GM10847 (cell line): ENCODE data around the gene REPIN1.

Source experiments
- POLR2A ChIP-seq: IDR thresholded peaks from 2 replicates; pipeline ENCODE4 v1.6.1; 2011; ENCODE audit not compliant: insufficient read length; ENCODE audit errors: extremely low read depth

REPIN1 gene

DNA sequence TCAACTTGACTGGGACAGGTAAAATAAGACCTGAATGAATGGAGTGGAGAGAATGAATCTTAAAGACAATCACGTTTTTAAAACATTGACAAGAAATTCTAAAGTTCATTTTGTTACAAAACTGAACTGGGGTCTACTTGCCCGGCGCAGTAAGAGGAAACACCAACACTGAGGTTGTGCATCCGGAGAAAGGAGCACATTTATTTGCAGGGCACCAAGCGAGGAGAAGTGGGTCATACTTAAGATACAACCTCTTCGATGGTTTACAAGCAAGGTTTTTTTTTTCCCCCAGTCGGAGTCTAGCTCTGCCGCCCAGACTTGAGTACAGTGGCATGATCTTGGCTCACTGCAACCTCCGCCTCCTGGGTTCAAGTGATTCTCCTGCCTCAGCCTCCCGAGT is 3.4 kb upstream of the REPIN1 start:
- no peak for TF ChIP-seq POLR2A

- TF ChIP-seq POLR2A = no peak
These were observed 2.8 kb upstream of the REPIN1 start for GRCh38 chr7:150365673-150366398.

DNA sequence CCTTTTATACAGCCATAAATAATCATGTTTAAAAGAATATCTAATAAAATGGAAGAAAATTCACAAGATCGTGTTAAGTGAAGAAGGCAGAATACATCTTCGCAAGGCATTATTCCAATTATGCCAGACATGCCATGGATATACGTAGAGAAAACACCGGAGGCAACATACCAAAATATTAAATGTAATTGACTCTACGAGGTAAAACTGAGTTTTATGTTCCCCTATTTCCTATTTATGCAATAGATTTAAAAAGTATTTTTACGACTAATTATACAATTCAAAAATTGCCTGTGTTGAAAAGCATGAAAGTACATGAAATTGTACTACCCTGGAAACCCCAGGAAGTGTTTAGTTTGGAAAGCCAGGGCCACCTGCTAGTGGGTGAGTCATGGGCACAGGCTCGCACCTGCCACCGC is 936 bp upstream of the REPIN1 start:
- TF ChIP-seq POLR2A = no peak

GRCh38 chr7:150368884-150369747 is 494 bp downstream of the REPIN1 start:
- peak; percentile 36 for TF ChIP-seq POLR2A

DNA sequence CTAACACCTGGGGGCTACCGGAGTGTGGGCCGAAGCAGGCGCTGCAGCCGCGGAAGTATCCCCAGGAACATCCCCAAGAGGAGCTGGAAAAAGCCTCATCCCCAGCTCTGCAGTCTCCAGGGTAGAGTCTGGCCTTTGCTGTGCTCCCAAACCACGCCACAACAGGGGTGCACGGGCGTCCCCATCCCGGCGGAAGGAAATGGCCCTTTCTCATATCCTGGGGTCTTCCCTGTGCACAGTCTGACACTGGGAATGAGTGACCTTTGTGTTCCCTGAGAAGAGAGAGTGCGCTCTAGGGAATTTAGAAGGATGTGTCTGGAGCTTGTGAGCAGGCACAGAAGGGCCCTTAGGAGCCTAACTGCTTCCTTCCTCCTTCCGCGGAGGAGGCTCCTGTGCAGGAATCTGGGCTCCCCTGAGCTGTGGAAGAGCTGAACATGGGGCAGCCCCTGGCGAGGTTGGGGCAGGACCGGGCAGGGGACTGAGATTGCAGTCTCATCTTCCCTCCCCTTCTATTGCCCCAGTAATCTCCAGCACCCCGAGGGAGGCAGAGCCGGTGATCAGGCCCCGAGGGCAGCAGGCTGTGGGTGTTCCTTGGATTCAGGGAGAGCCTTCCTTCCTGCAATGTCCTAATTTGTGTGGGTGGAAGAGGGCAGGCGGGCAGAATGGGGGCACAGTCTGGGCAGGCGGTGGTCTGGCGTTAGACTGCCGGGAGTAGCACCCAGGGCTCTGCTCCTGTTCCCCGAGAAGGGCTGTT is 1.3 kb downstream of the REPIN1 start:
- no peak for TF ChIP-seq POLR2A

- no peak for TF ChIP-seq POLR2A
These were observed 2.0 kb downstream of the REPIN1 start for GRCh38 chr7:150370612-150371071.

GRCh38 chr7:150371131-150371995 is 2.7 kb downstream of the REPIN1 start:
- no peak for TF ChIP-seq POLR2A

DNA sequence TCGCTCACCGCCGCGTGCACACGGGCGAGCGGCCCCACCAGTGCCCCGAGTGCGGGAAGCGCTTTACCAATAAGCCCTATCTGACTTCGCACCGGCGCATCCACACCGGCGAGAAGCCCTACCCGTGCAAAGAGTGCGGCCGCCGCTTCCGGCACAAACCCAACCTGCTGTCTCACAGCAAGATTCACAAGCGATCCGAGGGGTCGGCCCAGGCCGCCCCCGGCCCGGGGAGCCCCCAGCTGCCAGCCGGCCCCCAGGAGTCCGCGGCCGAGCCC is 3.3 kb downstream of the REPIN1 start:
- no peak for TF ChIP-seq POLR2A

- TF ChIP-seq POLR2A = no peak
These were observed 3.8 kb downstream of the REPIN1 start for GRCh38 chr7:150372271-150373048.

- no peak for TF ChIP-seq POLR2A
These were observed 4.6 kb downstream of the REPIN1 start for GRCh38 chr7:150373049-150373801.

GRCh38 chr7:150374026-150374425 is 5.4 kb downstream of the REPIN1 start:
- no peak for TF ChIP-seq POLR2A

DNA sequence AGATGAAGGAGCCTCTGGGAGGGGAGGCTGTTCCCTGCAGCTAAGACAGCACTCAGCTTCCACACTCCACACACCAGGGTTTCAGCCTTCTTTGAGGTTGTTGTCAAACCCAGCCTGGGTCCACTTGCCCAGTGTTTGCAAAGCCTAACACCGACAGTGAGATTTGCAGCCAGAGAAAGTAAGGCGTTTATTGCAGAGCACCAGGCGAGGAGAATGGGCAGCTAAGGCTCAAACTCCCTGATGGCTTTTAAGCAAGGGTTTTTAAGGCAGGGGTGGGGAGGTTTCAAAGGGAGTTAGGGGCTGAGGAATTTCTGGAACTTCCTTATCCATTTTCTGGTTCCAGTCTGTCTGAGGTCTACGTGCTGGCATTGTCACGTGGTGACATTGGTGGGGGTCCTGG is 5.8 kb downstream of the REPIN1 start:
- TF ChIP-seq POLR2A = no peak

DNA sequence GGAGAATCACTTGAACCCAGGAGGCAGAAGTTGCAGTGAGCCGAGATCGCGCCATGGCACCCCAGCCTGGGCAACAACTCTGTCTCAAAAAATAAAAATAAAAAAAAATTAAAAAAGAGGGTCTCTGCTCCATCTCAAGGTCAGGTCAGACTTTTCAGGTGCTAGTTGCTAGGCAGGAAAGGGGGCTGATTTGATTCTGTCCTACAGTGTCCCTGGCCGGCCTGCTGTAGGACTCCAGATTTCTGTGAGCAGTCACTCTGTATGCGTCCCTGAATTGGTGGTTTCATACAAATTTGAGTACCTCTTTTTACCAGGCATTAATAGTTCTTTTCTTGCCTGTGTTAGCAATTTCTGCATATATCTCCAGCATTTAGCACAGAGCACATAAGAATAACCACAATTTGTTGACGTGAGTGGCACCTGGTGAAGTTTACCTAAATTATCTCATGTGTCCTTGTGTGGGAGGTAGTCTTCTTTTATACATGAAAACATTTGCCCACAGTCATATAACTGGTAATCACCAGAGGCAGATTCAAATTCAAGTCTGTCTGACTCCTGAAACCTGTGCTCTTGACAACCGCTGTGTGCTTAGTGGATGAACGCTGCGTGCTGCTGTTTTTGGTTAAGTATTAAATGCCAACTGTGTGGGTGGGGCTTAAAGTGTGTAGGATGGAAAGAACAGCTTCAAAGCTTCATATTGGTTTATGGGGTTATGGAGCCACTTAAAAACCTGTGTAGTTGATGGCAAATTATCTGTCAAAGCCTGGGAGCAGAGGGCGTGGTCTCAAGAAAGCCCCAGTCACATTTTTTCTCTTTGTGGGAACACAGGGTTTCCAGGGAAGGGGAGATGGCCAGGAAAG is 7.3 kb downstream of the REPIN1 start:
- peak; percentile 15 for TF ChIP-seq POLR2A

DNA sequence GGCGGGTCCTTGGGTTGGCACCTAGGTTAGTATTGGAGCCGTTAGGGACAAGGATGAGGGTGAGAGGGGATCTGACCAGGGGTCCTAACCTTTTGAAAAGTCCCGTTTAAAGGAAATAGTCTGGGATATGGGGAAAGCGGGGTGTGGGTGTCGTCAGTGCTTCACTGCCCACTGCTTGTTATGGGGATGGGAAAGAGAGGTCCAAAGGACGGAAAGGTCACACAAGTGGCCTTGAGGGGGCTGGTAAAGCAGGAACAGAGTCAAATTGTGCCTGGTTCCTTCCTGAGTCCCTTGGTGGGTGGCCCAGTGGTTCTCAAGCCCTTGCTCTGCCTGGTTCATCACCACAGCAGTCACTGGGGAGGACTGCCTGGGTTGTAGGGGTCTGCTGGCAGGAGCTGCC is 7.9 kb downstream of the REPIN1 start:
- no peak for TF ChIP-seq POLR2A
